LNCAP (cell line): ENCODE data around the gene SLC25A27.

ENCODE experiments used
- CTCF ChIP-seq: fragments of 450-650 bp; IDR thresholded peaks from 2 replicates; pipeline ENCODE4 v1.5.1; 2017; ENCODE audit warnings: mild to moderate bottlenecking

SLC25A27 gene

GRCh38 chr6:46626228-46626909 is 26.4 kb upstream of the SLC25A27 start:
- TF ChIP-seq CTCF = peak; percentile 70

GRCh38 chr6:46626976-46627375 is 25.8 kb upstream of the SLC25A27 start:
- TF ChIP-seq CTCF = no peak

DNA sequence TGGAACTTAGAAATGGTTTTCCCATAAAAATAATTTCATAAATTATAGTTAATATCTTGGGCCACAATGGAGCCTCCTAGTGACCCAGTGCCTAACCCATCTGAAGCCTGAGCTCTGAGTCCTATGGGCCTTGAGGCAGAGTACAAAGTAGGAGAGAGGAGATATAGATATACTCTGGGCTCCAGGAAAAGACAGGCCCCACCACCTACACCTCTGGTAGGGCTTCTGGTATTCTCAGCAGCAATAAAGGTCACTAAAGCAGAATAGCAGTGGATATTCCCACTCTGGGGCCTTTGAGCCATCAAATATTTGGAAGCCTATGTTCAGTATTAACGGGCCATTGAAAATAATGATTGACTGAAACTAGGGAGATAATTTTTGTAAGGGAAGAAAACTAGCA is 24.3 kb upstream of the SLC25A27 start:
- no peak for TF ChIP-seq CTCF

GRCh38 chr6:46628976-46629375 is 23.8 kb upstream of the SLC25A27 start:
- no peak for TF ChIP-seq CTCF

DNA sequence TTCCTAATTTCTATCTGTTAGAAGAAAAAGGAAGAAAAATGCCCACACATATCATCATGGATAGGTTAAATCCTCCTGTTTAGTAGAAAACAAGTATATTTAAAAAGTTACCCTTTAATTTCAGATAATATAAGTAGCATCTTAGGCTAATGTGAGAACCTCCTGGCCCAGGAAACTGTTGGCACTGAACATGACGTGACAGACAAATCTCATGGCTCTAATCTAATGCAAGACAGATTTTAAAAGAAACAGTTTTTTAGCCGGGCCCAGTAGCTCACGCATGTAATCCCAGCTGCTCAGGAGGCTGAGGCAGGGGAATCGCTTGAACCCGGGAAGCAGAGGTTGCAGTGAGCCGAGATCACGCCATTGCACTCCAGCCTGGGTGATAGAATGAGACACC is 23.1 kb upstream of the SLC25A27 start:
- no peak for TF ChIP-seq CTCF

DNA sequence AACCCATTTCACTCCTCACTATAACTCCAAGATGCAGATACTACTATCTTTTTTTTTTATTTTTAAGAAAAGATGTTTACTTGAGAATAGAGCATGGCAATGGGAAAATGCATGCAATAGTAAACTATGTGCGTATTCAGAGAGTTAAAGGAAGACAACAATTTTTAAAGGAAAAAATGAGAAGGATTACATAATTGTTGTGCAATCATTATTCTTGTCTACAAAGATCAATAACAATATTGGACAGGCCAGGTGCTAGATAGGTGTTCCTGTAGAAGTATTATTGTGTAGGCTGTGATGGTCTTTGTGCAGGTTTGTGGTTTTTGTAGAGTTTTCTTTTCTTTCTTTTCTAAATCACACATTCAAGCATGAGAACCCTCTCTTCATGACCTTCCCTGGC is 20.7 kb upstream of the SLC25A27 start:
- TF ChIP-seq CTCF = no peak

DNA sequence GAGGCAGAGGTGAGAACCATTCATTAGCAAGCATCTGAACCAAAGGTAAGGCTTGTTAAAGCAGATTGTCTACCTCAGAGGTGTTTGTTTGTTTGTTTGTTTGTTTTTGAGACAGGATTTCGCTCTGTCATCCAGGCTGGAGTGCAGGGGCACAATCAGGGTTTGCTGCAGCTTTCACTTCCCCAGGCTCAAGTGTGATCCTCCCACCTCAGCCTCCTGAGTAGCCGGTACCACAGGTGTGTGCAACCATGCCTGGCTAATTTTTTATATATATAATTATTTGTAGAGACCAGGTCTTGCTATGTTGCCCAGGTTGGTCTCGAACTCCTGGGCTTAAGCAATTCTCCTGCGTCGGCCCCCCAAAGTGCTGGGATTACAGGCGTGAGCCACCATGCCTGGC is 17.3 kb upstream of the SLC25A27 start:
- no peak for TF ChIP-seq CTCF

- no peak for TF ChIP-seq CTCF
These were observed 15.6 kb upstream of the SLC25A27 start for GRCh38 chr6:46637145-46637544.
